NCI-H748 (cell line): ENCODE data around the gene LAG3.

Experiments
- DNase-seq: peaks from one replicate; lab custom pipeline; 2025; ENCODE audit not compliant: unreplicated experiment; lab: John Stamatoyannopoulos, UW

LAG3 gene

DNA sequence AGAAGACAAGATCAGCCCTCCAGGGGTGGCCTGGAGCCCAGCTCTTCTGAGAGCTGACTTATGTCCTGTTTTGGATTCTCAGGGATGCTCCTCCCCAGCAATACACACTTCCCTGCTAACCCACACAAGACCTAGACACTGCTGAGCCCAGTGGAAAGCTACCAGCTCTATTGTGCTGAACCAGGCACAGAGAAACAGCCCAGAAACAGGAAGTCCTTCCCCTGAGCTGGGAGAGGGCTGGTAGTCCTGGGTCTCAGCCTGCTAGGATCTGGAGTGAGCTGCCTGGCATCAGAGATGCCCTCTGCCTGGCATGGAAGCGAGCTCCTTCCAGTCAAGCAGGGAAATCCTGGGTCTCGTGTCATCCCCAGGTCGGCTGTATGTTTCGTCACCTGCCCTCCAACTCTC lies 1.2 kb upstream of the LAG3 start:
- peak; percentile 7 for DNase-seq

DNA sequence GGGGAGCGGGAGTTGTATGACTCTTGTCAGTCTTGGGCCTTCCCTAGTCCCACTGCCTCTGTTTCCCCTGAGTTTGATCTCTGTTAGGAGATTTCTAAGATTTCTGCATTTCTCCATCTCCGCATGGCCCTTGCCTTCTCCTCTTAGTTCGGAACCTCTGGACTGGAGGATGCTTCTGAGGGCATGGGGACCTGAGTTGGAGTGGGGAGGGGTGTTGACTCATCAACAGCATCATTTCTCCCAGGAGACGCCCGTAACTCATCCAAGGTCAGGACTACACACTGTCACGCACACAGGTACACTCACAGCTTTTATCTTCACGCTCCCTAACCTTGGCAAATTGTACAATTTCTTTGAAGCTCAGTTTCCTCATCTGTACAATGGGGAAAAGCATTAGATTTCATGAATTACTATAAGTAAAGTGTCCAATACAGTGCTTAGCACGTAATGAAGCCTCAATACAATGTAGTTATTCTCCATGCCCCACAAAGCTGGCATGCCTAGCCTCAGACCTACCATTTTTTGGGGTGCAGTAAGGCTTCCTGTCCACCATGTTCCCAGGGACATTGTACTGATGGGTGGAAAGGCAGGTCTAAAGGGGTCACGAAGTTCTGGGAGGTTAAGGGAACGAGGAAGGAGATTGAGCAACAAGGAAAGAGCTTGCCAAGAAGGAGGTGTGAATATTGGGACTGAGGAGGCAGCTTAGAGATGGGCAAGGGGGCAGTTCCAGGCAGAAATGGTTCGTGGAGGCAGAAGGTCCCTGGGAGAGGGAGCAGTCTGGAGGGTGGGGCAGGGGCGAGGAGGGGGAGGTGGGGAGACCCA lies 600 bp upstream of the LAG3 start:
- DNase-seq, result no peak

DNA sequence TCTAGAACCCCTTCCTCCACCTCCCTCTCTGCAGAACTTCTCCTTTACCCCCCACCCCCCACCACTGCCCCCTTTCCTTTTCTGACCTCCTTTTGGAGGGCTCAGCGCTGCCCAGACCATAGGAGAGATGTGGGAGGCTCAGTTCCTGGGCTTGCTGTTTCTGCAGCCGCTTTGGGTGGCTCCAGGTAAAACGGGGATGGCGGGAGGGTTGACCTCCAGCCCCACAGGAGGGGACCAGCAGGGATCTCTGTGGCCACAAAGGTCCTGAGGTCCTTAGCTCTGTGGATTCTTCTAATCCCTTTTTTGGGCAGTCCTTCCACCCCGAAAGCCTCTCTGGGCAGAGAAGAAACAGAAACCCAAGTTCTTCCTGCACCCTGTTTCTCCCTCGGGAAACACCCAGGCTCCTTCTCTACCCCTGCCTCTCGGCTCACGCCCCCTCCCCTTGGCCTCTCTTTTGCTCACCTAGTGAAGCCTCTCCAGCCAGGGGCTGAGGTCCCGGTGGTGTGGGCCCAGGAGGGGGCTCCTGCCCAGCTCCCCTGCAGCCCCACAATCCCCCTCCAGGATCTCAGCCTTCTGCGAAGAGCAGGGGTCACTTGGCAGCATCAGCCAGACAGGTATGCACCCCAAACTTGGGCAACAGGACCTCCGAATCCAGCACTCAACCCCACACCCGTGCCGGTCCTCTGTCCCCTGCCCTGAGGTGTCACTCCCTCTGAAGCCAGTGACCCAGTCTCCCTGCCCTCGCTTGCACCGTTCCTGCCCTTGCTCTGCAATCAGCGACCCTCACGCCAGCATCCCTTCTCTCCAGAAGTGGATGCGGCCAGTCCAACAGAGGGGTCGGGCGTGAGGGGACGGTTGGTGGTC lies 638 bp downstream of the LAG3 start:
- DNase-seq, result no peak

DNA sequence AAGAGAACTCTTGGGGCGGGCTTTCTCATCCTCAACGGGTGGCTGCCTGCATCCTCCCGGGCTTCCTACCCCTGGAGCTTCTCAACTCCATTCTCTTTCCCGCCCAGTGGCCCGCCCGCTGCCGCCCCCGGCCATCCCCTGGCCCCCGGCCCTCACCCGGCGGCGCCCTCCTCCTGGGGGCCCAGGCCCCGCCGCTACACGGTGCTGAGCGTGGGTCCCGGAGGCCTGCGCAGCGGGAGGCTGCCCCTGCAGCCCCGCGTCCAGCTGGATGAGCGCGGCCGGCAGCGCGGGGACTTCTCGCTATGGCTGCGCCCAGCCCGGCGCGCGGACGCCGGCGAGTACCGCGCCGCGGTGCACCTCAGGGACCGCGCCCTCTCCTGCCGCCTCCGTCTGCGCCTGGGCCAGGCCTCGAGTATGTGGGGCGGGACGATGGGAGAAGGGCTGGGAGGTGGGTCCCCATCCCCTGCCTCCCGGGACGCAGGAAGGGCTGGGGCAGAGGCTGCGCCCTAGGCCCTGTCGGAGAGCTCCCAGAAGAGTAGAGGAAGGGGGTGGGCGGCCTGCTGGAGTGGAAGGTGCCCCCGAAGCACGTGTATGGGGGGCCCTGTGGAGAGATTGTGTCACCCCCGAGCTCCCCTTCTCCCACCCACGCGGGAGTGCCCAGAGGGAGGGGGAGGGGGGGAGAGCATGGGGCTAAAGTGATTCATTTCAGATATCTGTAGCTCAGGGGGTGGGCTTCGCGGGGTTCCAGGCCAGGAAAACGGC lies 1.5 kb downstream of the LAG3 start:
- DNase-seq, result peak; percentile 23

DNA sequence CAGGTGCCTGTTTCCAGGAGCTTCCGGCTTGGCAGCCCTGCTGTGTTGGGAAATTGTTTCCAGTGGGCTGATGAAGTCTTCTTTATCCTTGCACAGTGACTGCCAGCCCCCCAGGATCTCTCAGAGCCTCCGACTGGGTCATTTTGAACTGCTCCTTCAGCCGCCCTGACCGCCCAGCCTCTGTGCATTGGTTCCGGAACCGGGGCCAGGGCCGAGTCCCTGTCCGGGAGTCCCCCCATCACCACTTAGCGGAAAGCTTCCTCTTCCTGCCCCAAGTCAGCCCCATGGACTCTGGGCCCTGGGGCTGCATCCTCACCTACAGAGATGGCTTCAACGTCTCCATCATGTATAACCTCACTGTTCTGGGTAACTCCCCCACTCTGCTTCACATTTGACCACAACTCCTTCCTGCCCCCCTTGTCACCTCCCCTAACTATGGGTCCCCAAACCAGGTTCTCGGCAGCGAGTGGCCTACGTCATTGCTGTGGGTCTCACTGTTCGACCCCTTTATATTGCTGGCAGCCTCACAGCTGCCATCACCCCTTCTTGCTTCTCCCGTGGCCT lies 2.3 kb downstream of the LAG3 start:
- no peak for DNase-seq

DNA sequence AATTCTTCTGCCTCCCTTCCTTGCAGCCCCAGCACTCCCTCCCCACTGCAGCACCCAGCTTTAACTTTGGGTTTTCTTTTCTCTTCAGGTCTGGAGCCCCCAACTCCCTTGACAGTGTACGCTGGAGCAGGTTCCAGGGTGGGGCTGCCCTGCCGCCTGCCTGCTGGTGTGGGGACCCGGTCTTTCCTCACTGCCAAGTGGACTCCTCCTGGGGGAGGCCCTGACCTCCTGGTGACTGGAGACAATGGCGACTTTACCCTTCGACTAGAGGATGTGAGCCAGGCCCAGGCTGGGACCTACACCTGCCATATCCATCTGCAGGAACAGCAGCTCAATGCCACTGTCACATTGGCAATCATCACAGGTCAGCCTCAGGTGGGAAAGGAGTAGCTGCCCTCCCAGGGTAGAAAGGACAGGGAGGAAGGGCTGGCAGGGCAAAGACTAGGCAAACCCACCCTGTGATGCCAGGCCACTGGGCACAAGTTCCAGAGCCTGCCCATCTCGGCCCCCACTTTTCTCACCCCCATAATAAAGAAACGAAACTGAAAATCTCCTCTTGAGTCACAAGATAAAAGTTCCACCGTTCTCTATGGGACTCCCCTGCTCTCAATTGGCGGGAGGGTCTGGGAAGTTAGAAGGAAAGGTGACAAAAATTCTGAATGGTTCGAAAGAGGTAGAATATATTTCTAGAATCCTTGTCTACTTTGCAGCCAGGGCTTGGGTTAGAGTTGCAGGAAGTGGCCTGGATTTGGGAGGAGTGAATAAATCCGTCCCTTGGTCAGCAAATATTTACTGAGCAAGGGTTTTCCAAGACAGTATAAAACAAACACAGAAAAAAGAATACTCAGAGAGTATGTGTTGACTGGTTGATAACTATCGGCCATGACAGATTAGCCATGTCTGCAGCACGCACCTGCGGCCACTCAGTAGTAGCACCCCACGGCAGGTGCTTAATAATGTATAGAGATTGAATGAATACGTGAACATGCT lies 3.2 kb downstream of the LAG3 start:
- no peak for DNase-seq

DNA sequence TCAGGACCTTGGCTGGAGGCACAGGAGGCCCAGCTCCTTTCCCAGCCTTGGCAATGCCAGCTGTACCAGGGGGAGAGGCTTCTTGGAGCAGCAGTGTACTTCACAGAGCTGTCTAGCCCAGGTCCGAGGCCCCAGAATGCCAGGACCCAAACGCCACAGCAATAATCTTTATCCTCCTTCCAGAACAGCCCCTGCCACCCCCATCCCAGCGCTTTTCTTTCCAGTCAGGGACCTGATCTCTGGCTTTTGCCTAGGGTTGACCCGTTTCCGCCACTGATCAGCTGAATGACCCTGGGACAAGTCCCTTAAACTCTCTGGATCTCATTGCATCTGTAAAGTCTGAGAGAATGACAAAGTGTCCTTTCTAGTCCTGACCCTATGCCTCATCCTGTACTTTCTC lies 5.1 kb downstream of the LAG3 start:
- DNase-seq, result no peak

DNA sequence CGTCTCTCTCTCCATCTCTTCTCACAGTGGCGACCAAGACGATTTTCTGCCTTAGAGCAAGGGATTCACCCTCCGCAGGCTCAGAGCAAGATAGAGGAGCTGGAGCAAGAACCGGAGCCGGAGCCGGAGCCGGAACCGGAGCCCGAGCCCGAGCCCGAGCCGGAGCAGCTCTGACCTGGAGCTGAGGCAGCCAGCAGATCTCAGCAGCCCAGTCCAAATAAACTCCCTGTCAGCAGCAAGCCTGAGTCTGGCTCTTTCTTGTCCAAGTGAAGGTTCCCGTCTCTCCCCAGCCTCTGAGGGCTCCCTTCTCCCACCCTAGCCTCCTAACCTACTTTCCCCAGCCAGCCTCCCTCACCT lies 5.9 kb downstream of the LAG3 start:
- DNase-seq, result no peak

DNA sequence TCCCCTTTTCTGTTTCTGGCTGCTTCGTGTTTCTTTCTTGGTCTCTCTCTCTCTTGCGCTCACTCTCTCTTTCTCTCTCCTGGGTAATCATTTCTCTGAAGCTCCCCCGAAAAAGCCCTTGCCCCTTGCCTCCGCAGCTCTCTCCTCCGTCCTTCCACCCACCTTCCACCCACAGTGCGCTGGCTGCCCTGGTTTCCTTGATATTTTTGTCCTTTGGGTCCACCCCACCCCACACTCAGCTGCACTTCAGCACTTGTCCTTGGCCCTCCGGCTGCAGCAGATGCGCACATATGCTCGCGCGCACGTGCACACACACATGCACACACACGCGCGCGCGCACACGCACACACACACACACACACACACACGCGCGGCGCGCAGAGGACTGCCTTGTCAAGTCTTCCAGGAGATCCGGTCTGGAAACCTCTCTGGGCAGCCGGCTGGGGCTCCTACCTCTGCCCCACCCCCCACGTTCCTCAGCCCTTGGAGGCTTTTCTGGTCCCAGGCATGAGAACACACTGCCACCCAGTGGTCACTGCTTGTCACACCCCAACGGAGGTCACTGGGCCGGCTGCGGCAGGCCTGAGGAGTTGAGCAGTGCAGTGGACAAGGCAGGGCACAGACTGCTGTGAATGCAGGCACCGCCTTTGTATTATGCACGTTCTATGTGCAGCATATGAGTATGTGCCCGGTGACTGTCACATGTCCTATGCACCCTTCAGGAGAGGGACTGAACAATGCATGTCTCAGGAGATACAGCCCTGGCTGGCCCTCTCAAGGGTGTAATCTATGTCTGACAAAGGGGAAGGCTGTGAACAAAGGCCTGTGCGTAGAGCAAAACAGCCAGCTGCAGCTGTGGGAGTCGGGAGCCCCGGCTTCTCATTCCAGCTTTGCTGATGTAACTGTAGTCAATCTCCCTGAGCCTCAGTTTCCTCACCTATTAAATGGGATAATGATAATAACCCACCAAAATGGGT lies 6.5 kb downstream of the LAG3 start:
- peak; percentile 88 for DNase-seq

DNA sequence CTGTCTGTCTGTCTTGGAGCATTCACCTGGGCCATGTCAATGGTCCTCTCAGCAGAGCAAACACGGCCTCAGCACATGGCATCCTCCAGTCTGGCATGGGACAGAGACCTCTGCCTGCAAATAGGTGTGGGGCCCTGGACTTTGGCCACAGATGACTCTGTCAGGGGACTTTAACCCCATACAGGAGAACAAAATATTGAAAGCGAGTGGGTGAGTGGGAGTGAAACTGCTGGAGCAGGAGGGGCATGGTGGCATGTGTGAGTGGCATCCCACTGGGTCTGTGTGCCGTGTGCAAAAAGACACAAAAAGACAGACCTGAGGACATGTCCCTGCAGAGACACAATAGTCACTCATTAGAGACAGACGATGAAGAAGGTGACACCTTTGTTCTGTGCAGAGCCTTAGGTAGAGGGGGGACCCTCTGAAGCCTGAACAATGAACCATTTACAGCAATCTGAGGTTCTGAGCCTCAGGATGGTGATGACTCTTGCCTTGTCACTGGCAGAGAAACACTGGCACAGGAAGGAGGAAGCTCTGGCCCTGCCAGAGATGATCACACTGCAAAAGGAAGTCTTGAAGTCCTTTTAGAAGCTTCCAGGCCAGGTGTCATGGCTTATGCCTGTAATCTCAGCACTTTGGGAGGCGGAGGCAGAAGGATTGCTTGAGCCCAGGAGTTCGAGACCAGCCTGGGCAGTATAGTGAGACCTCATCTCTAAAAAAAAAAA lies 7.5 kb downstream of the LAG3 start:
- DNase-seq, result no peak

DNA sequence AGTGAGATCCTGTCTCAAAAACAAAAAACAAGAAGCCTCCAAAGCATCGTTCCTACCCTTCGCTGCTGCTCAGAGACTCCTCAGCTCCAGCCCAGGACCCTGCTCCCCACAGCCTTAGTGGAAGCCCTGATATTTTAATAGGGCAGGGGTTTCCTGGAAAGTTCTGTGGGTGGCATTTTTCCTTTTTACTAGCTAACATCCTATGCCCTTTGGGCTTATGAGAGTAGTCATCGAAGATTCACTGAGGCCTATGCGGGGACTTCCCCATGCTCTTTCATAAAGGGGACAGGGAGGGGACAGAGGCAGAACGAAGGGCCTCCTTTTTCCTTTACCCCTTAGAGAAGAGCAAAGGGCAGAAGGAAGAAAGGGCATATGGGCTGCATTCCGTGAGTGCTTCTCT lies 8.3 kb downstream of the LAG3 start:
- no peak for DNase-seq

DNA sequence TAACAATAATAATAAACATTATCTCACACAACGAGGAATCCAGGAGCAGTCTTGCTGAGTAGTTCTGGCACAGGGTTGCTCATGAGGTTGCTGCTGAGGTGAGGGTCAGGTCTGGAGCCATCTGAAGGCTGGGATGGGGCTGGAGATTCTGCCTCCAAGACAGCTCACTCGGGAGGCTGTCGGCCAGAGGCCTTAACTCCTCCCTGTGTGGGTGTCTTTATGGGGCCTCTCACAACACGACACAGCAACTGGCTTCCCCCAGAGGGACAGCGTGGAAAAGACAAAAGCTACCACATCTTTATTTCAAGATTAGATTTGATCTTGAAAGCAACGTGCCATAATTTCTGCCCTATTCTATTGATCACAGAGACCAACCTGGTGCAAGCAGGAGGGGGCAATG lies 9.8 kb downstream of the LAG3 start:
- DNase-seq, result no peak

DNA sequence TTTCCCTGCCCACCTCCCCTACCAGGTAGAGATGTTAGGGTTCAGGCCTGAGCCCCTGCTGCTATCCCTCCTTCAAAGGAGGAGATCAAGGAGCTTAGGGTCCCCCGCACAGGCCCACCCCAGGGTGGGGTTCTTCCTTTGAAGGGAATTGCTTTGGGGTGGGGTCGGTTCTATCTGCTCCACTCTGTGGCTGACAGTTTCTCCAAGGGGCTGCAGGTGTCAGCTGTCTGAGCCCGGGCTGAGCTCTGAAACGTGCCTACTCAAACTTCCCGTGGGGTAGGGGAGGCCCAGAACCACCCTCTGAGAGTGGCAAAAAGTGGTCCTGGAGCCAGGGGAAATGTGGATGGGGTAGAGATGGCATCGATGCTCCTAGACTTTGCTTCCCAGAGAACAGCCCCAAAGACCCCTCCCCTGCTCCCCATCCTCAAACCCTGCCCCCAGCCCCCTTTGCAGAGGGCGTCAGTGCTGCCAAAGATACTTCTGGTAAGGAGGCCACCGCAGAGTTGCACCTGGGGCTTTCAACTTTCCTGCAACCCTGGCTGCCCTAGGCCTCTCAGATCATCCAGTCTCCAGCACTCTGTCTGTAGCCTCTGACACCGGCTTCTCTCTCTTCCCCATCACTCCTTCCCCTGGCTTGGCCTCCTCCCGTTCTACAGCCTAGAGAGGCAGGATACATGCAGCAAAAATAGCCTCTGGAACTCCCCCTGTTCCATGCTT lies 10.7 kb downstream of the LAG3 start:
- no peak for DNase-seq

DNA sequence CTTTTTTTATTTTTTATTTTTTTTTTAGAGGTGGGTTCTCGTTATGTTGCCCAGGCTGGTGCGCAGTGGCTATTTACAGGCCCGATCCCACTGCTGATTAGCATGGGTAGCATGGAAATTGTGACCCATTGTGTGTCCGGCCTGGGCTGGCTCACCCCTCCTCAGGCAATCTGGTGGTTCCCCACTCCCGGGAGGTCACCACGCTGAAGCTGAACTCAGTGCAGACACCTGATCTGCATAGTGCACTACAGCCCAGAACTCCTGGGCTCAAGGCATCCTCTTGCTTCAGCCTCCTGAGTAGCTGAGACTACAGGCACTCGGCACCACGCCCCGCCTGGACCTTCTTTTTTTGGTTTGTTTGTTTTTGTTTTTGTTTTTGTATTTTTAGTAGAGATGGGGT lies 11.5 kb downstream of the LAG3 start:
- no peak for DNase-seq

DNA sequence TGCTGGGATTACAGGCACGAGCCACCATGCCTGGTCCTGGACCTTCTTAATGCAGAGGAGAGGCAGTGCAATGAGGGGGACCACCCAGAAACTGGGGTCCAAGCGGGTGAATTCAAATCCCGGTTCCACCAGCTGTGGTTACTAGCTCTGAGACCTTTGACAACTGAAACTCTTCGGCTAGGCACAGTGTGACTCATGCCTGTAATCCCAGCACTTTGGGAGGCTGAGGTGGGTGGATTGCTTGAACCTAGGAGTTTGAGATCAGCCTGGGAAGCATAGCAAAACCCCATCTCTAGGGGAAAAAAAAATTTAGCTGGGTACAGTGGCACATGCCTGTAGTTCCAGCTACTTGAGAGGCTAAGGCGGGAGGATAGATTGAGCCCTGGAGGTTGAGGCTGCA lies 12.0 kb downstream of the LAG3 start:
- no peak for DNase-seq

DNA sequence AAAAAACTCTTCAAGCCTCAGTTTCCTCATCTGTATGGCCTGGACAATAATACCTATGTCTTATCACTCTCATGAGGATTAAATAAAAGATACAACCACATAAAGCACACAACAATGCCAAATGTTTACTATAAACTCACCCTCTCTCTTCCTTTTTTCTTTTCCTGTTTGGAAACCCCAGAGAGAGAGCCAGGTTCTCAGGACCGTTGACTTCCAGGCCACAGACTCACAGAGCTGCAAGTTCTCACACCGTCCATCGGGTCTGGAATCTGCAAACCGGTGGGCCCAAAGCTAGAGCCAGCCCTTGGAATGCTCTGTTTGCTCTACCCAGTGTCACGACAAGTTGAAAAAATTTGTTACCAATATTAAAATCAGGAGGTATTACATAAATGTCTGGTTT lies 12.4 kb downstream of the LAG3 start:
- DNase-seq, result no peak

DNA sequence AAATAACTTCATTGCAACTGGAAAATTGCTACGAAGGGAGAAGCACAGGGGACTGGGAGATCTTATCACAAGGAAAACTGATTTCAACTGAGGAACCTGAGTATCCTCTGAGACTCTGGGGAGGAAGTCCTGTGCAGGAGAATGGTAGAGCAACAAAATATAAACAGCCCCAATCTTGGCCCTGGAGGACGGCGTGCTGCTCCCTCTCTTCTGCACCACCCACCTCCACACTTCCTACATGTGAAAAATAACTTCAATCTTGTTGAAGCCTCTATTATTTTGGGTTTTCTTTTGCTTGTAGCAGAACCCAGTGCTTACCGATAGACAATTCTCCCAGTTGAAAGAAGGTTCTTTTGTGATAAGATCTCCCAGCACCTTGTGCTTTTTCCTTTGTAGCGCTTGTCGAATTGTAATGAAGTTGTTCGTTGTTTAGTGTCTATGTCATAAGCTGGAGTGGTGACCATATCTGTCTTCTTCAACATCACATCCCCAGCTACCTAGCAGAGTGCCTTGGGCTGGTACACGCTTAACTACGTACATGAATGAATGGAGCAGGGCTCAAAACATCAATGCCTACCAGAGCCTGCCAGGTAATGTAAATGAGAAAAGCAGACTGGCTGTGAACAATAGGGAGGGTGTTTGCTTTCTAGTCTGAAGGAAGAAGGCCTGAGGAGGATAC lies 14.2 kb downstream of the LAG3 start:
- no peak for DNase-seq
